A549 (cell line): ENCODE results near the gene LRRC72. TPM values are rescaled to one million over a fixed set of nuclear protein-coding genes. Genes with fewer than 3 reads are reported as not detected.

Experiments used
- ATAC-seq, 2 experiments: fragments of 200-7000 bp in 1 of 2; fragments of >200 bp in 1 of 2; cut with Nextera tagmentation in 1 of 2; cut with Tn5 transposase in 1 of 2; 3 replicates each; pipeline versions ENCODE4 v1.8.0 to v1.9.1; 2018 to 2020; ENCODE audit warnings: mild to moderate bottlenecking in 1 of 2, moderate library complexity in 1 of 2
- CTCF ChIA-PET: fragments of 300-600 bp; sonication (Branson Sonifier 250); formaldehyde crosslinking; extraction: SDS; loops from one replicate; lab custom pipeline; 2021; ENCODE audit warnings: antibody characterized with exemption, inconsistent platforms; lab: Yijun Ruan, JAX
- POLR2A ChIA-PET: fragments of 350-600 bp; formaldehyde crosslinking; extraction: SDS; loops from one replicate; lab custom pipeline; 2021; ENCODE audit warnings: antibody characterized with exemption, inconsistent platforms; lab: Yijun Ruan, JAX
- DNase-seq, 2 experiments: peaks; one replicate each; pipeline versions ENCODE4 v3.0.0 to v3.0.0-alpha.2; 2011 to 2016; ENCODE audit warnings: low read depth in 1 of 2, low spot score in 1 of 2
- FAIRE-seq: peaks from 2 replicates; lab custom pipeline; 2011; peaks lifted over from hg19 to GRCh38; lab: Jason Lieb, UNC
- H3K27ac ChIP-seq, 2 experiments: fragments of >200 bp; sonication (Bioruptor Twin); formaldehyde crosslinking; 3 replicates each; pipeline ENCODE4 v1.5.1; 2016 to 2017
- H3K4me1 ChIP-seq: fragments of >200 bp; sonication (Bioruptor Twin); formaldehyde crosslinking; 3 replicates; pipeline ENCODE4 v1.6.1; 2016
- H3K4me2 ChIP-seq: fragments of >200 bp; sonication (Bioruptor Twin); formaldehyde crosslinking; 3 replicates; pipeline ENCODE4 v1.6.1; 2016
- H3K4me3 ChIP-seq: fragments of >200 bp; sonication (Bioruptor Twin); formaldehyde crosslinking; 3 replicates; pipeline ENCODE4 v1.5.1; 2016
- H3K9me3 ChIP-seq: fragments of >200 bp; sonication (Bioruptor Twin); formaldehyde crosslinking; 3 replicates; pipeline ENCODE4 v1.6.1; 2016
- ATOH8 ChIP-seq: fragments of 250-450 bp; sonication (Bioruptor Pico); IDR thresholded peaks from 2 replicates; pipeline ENCODE4 v1.5.0; 2020; ENCODE audit warnings: low read depth, mild to moderate bottlenecking, moderate library complexity
- CBX2 ChIP-seq: fragments of 200-600 bp; sonication (generic); IDR thresholded peaks from 2 replicates; pipeline ENCODE4 v1.6.1; 2016; ENCODE audit warnings: low read depth, mild to moderate bottlenecking, borderline replicate concordance
- CBX8 ChIP-seq: fragments of 200-600 bp; sonication (generic); IDR thresholded peaks from 2 replicates; pipeline ENCODE4 v1.6.1; 2016
- CEBPB ChIP-seq, 2 experiments: fragments of >200 bp in 1 of 2; sonication (Bioruptor Twin) in 1 of 2; formaldehyde crosslinking in 1 of 2; IDR thresholded peaks; 2 replicates each; pipeline ENCODE4 v1.6.1; 2012 to 2016
- CTCF ChIP-seq: fragments of >200 bp; sonication (Bioruptor Twin); formaldehyde crosslinking; IDR thresholded peaks from 3 replicates; pipeline ENCODE4 v1.5.1; 2016
- EHF ChIP-seq: fragments of 250-450 bp; sonication (Bioruptor Pico); IDR thresholded peaks from 2 replicates; pipeline ENCODE4 v1.5.0; 2020; ENCODE audit warnings: mild to moderate bottlenecking
- EHMT2 ChIP-seq: fragments of 200-600 bp; sonication (generic); IDR thresholded peaks from 2 replicates; pipeline ENCODE4 v1.6.1; 2016; ENCODE audit warnings: antibody characterized with exemption, low read depth, mild to moderate bottlenecking, moderate library complexity
- EP300 ChIP-seq, 2 experiments: fragments of >200 bp; sonication (Bioruptor Twin); formaldehyde crosslinking; IDR thresholded peaks; 2 replicates in 1 of 2; 3 replicates in 1 of 2; pipeline ENCODE4 v1.6.1; 2016 to 2017
- ESRRA ChIP-seq: fragments of 150-350 bp; IDR thresholded peaks from 2 replicates; pipeline ENCODE4 v1.6.1; 2014; ENCODE audit warnings: mild to moderate bottlenecking, low read length, borderline replicate concordance
- HES2 ChIP-seq: fragments of >200 bp; sonication (Bioruptor Twin); formaldehyde crosslinking; IDR thresholded peaks from 2 replicates; pipeline ENCODE4 v1.6.1; 2016
- HOXB5 ChIP-seq: fragments of 250-450 bp; sonication (Bioruptor Pico); IDR thresholded peaks from 2 replicates; pipeline ENCODE4 v1.5.0; 2020; ENCODE audit warnings: mild to moderate bottlenecking, moderate library complexity
- JUNB ChIP-seq: fragments of >200 bp; sonication (Bioruptor Twin); formaldehyde crosslinking; IDR thresholded peaks from 2 replicates; pipeline ENCODE4 v1.6.1; 2016
- KDM1A ChIP-seq: fragments of 200-600 bp; sonication (generic); IDR thresholded peaks from 2 replicates; pipeline ENCODE4 v1.6.1; 2016; ENCODE audit warnings: low read depth, mild to moderate bottlenecking
- MAFK ChIP-seq: fragments of 450-650 bp; IDR thresholded peaks from 2 replicates; pipeline ENCODE4 v1.6.1; 2014; ENCODE audit not compliant: partially characterized antibody
- MAZ ChIP-seq: fragments of 150-350 bp; IDR thresholded peaks from 2 replicates; pipeline ENCODE4 v1.6.1; 2014; ENCODE audit warnings: antibody characterized with exemption, low read depth, low read length, borderline replicate concordance
- NPAS2 ChIP-seq: fragments of 250-450 bp; sonication (Bioruptor Pico); IDR thresholded peaks from 2 replicates; pipeline ENCODE4 v1.8.0; 2022; ENCODE audit warnings: mild to moderate bottlenecking, moderate library complexity, borderline replicate concordance
- NR3C1 ChIP-seq: fragments of >200 bp; sonication (Bioruptor Twin); formaldehyde crosslinking; IDR thresholded peaks from 3 replicates; pipeline ENCODE4 v1.6.1; 2017
- POLR2A ChIP-seq: IDR thresholded peaks from 2 replicates; pipeline ENCODE4 v1.6.1; 2012; ENCODE audit warnings: mild to moderate bottlenecking, low read length
- POLR2AphosphoS2 ChIP-seq: conservative IDR thresholded peaks from 2 replicates; pipeline ENCODE4 v1.6.1; 2012; ENCODE audit warnings: low read length, improper control_type of control experiment, inconsistent platforms
- RAD21 ChIP-seq, 2 experiments: fragments of >200 bp in 1 of 2; sonication (Bioruptor Twin) in 1 of 2; formaldehyde crosslinking in 1 of 2; IDR thresholded peaks in 1 of 2; conservative IDR thresholded peaks in 1 of 2; 2 replicates in 1 of 2; 3 replicates in 1 of 2; pipeline ENCODE4 v1.6.1; 2012 to 2018; ENCODE audit warnings: inconsistent platforms in 1 of 2
- TP53 ChIP-seq: fragments of 250-450 bp; sonication (Bioruptor Pico); IDR thresholded peaks from 2 replicates; pipeline ENCODE4 v1.5.0; 2021; ENCODE audit warnings: mild to moderate bottlenecking, moderate library complexity
- ZC3H11A ChIP-seq: fragments of 450-650 bp; IDR thresholded peaks from 2 replicates; pipeline ENCODE4 v1.6.1; 2014; ENCODE audit warnings: antibody characterized with exemption, mild to moderate bottlenecking
- ZFP36 ChIP-seq: fragments of 450-650 bp; IDR thresholded peaks from 2 replicates; pipeline ENCODE4 v1.6.1; 2014; ENCODE audit warnings: borderline replicate concordance; ENCODE audit not compliant: partially characterized antibody
- ZNF302 ChIP-seq: fragments of 250-450 bp; sonication (Bioruptor Pico); IDR thresholded peaks from 2 replicates; pipeline ENCODE4 v1.9.0; 2021; ENCODE audit warnings: inconsistent platforms, mild to moderate bottlenecking, moderate library complexity
- WGBS: methylation state at CpG from one replicate; pipeline ENCODE4 v1.1.6; 2017; ENCODE audit errors: missing lambda C conversion rate; 5-methylcytosine and 5-hydroxymethylcytosine counted together
- polyA plus RNA-seq, 4 experiments: library from polyadenylated mRNA; depleted of rRNA in 3 of 4; stranded (reverse); fragments of >200 nt; fragmentation: RNase III in 1 of 4; extraction: RNeasy Plus Mini Kit Qiagen cat#74134 plus additional on column Dnase treatment in 1 of 4; gene quantifications; 2 replicates in 3 of 4; 3 replicates in 1 of 4; pipeline ENCODE4 v1.2.3, GENCODE V29; 2011 to 2017
- TF ChIP-seq, protein P1 (sequence below): fragments of >200 bp; sonication (Bioruptor Twin); formaldehyde crosslinking; IDR thresholded peaks from 3 replicates; pipeline ENCODE4 v1.6.1; 2016

LRRC72 gene
- polyA plus RNA-seq, 2 of the 4 experiments (the other 2 are of a cell fraction) = not detected

DNA sequence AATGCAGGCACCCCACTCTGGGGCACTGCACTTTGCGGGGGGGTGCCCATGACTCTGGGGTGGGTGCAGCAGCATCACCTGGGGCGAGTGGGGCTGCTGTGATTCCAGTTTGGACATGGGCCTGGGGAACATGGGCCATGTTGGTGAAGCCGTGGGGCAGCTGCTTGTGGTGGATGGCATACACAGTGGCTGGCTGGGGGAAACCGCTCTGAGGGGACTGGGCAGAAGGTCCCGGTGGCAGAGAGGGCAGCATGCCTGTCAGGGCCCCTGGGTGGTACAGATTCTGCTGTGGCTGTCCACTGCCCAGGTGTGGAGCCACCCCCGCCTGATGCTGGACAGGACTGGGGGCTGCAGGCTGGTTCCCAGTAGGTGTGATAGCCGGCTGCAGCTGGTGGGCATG lies 57.2 kb downstream of the LRRC72 start:
- no peak overlapping the region for H3K4me3 ChIP-seq
- 47% methylated on average over 2 of the region's 7 CpGs for WGBS

DNA sequence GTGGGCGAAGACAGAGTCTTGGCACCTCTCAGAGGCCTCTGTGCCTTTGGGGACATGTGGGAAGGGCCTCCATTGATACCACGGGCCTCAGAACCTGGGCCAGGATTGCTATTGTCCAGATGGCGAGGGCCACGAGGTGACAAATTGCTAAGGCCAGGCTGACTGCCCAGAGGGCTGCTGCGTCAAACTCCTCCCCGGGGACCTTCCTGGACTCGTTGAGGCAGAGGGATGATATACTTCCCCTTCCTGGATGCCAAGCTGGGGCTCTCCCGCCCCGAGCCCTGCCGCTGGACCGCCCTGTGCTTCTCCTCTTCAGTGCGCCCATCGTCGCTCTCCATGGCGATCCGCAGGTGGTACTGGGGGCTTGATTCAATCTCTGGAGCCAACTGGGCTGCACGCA lies 58.9 kb downstream of the LRRC72 start:
- 0 out of 3 replicates have a peak, but pooled peaks cover 3% of the 10 kb centered on the region for H3K4me1 ChIP-seq
- CTCF ChIA-PET = interaction anchor here (1.0 kb wide), 1 partner anchor 13 kb away, joined by 3 read pairs; no protein-coding TSS in a partner anchor
- DNase-seq (no peak), ATAC-seq (no peak), FAIRE-seq (no peak)
- TF ChIP-seq HES2 = no peak
- no peak for TF ChIP-seq EP300 (IDR thresholded peaks at IDR 0.05)
- no peak for TF ChIP-seq NPAS2
- no peak for TF ChIP-seq EHMT2
- no peak for TF ChIP-seq MAZ
- TF ChIP-seq TP53 (CRISPR knock-in tag) = no peak
- no peak for TF ChIP-seq POLR2AphosphoS2
- TF ChIP-seq NR3C1 = no peak
- no peak for TF ChIP-seq CEBPB (IDR thresholded peaks at IDR 0.05)
- no peak for TF ChIP-seq CBX8
- no peak for TF ChIP-seq HOXB5 (CRISPR knock-in tag)
- TF ChIP-seq ZNF302 (CRISPR knock-in tag) = no peak
- TF ChIP-seq RAD21 (conservative IDR thresholded peaks at IDR 0.05 in 1 of 2, IDR thresholded peaks at IDR 0.05 in 1 of 2) = no peak
- no peak for TF ChIP-seq ZC3H11A
- TF ChIP-seq ZFP36 = no peak
- no peaks in the 10 kb centered on the region for H3K9me3 ChIP-seq
- H3K4me2 ChIP-seq = no peak overlapping the region
- H3K27ac ChIP-seq = no peak overlapping the region
- POLR2A ChIA-PET = no interaction called here
- no peak overlapping the region for H3K4me3 ChIP-seq
- 86% methylated on average over 17 of the region's 17 CpGs for WGBS

More for the DNA sequence above, 57.2 kb downstream of the LRRC72 start:
- Histone ChIP-seq H3K4me1 (no peaks in the 10 kb centered on the region), H3K4me2 (no peak overlapping the region), H3K27ac (no peak overlapping the region), H3K9me3 (no peaks in the 10 kb centered on the region)
- POLR2A ChIA-PET = no interaction called here
- CTCF ChIA-PET = interaction anchor here (1.0 kb wide), 1 partner anchor 18 kb away, joined by 4 read pairs; no protein-coding TSS in a partner anchor
- TF ChIP-seq TP53 (CRISPR knock-in tag) (no peak), MAFK (no peak), ESRRA (no peak), POLR2AphosphoS2 (no peak), CTCF (no peak), JUNB (no peak), KDM1A (no peak), NPAS2 (no peak), ATOH8 (CRISPR knock-in tag) (no peak), CBX2 (no peak), EHF (no peak), CBX8 (no peak), POLR2A (no peak), ZNF302 (CRISPR knock-in tag) (no peak)
- TF ChIP-seq, protein P1, sequence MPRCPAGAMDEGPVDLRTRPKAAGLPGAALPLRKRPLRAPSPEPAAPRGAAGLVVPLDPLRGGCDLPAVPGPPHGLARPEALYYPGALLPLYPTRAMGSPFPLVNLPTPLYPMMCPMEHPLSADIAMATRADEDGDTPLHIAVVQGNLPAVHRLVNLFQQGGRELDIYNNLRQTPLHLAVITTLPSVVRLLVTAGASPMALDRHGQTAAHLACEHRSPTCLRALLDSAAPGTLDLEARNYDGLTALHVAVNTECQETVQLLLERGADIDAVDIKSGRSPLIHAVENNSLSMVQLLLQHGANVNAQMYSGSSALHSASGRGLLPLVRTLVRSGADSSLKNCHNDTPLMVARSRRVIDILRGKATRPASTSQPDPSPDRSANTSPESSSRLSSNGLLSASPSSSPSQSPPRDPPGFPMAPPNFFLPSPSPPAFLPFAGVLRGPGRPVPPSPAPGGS = no peak
- FAIRE-seq (no peak), ATAC-seq (no peak), DNase-seq (no peak)
